HG02642 (cell line): ENCODE results near the gene SYNE2.

Experiments used
- ATAC-seq: cut with Tn5 transposase; IDR thresholded peaks from one replicate; pipeline ENCODE4 v1.9.1; 2021; ENCODE audit warnings: mild to moderate bottlenecking; ENCODE audit not compliant: unreplicated experiment, poor library complexity

SYNE2 gene

GRCh38 chr14:64233531-64234190 is 380.9 kb downstream of the SYNE2 start:
- no peak for ATAC-seq

DNA sequence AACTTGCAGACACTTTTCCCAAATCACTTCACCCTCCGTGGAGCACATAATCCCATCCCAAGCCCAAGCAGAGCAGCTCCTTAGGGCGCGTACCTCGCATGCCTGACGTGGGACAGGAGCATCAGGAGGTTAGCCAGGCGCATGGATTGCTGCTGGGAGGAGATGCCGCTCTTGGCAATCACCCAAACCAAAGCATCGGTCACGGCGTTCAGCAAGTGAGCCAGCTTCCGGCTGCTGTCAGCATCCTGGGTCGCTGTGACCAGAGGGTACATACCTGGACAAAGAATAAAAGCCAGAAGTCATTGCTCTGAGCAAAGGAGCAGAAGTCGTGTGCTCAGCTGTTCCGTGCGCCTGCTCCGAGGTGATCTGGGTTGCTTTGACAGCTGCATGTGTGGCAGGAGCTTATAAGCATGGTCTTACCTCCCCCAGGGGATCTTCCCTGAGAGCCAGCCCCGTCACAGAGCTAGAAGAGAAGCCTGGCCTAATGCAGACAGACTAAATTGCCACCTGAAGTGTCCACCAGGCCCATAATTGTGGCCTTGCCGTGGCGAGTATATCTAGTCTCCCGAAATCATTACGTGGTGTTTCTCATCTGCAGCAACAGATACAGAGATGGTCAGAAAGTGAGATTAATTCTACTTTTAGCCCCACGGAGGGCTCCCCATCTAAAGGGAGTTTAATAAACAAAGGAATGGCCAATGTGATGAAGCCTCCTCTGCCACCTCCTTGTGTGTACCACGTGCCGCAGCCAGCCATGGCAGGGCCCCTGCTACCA is 382.3 kb downstream of the SYNE2 start:
- peak; percentile 6 for ATAC-seq

GRCh38 chr14:64235652-64236640 is 383.1 kb downstream of the SYNE2 start:
- peak; percentile 71 for ATAC-seq

DNA sequence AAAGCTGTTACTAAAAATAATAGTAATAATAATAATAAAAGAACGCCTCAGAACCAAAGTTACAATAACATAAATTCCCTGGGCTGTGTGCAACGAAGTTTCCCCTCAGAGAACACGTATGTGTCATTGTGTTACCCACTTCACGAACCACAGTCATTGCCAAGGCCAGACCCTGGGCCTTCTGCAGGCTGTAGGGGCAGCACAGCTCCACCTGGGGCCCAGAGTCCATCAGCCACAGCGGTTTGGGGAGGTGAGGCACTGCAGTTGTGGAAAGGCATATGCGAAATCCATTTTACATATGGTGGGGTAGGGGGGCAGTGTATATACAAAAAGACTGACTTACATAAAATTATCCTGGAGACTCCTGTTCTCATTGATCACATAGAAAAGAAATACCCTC is 385.2 kb downstream of the SYNE2 start:
- no peak for ATAC-seq

- no peak for ATAC-seq
Observed at GRCh38 chr14:64238631-64239030, 385.8 kb downstream of the SYNE2 start.

DNA sequence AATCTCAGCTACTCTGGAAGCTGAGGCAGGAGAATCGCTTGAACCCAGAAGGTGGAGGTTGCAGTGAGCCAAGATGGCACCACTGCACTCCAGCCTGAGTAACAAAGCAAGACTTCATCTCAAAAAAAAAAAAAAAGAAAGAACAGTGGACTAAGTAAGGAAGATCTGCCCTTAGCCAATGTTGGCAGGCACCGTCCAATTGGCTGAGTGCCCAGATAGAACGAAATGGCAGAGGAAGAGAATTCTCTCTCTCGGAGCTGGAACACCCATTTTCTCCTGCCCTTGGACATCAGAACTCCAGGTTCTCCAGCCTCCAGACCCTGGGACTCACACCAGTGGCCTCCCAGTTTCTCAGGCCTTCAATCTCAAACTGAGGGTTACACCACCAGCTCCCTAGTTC is 391.5 kb downstream of the SYNE2 start:
- no peak for ATAC-seq

DNA sequence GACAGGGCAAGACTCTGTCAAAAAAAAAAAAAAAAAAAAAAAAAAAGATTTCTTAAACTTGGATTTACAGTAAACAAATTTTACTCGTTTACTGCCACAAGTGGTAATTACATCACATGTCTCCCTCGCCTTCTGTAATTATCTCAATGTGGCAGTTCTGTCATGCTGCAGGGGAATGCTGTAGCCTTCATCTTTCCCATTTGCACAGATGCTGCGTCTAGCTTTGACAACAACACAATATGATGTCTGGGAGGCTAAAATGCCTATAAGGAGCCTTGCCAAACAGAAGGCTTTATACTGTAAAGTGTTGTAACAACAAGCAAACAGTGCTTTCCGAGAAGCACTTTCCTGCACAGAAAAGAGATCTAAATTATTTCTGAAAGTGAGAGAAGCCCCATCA is 392.7 kb downstream of the SYNE2 start:
- no peak for ATAC-seq

DNA sequence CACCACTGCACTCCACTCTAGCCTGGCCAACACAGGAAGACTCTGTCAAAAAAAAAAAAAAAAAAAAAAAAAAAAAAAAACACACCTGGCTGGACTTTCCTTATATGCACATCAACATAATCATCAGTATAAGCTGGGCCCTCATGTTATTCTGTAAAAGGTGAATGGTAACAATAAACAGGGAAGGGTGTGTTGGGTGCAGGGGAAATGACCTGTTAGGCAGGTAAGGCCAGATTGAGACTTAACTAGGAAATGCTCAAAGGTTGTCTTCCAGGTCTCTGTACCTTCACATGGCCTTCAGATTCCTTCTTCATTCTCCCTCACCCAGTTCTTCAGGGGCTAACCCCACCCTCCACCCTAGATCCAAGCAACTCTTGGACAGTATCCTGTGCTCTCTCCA is 393.9 kb downstream of the SYNE2 start:
- ATAC-seq, result no peak

- ATAC-seq, result no peak
Observed at GRCh38 chr14:64247195-64247594, 394.4 kb downstream of the SYNE2 start.

- no peak for ATAC-seq
Observed at GRCh38 chr14:64248689-64249088, 395.9 kb downstream of the SYNE2 start.

DNA sequence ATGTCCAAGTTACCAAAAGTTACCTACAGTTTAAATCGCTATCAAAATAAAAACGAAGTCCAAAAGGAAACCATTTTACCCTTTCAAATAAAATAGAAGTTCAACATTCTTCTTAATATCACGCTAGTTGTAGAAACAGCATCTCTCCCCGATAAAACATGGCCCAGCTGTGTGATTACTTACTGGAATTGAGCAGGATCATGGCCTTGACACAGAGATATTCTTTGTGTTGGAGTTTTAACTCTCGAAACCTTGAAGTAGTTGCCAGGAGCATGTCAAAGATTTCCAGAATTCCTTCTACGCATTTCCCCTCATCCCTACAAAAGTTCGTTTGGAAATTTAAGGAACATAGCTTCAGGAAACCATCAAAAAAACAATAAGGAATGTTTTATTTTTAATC is 396.6 kb downstream of the SYNE2 start:
- no peak for ATAC-seq

DNA sequence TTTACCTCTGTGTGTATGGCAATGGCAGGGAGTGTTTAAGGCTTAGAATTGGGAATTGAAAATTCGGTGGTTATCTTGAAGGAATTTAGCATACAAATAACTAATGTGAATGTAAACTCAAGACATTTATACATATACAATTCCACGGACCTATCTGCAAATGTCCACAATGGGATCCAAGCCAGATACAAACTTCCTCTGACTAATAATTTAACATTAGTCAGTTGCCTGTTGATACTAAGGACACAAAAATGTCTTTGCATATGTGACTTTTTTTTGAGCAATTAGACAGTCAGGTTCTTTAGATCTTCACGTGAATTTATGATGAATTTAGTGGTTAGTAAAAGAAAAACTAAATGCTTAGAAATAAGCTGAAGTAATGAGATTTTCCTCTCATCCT is 400.9 kb downstream of the SYNE2 start:
- ATAC-seq, result no peak

GRCh38 chr14:64255756-64256155 is 403.0 kb downstream of the SYNE2 start:
- no peak for ATAC-seq

DNA sequence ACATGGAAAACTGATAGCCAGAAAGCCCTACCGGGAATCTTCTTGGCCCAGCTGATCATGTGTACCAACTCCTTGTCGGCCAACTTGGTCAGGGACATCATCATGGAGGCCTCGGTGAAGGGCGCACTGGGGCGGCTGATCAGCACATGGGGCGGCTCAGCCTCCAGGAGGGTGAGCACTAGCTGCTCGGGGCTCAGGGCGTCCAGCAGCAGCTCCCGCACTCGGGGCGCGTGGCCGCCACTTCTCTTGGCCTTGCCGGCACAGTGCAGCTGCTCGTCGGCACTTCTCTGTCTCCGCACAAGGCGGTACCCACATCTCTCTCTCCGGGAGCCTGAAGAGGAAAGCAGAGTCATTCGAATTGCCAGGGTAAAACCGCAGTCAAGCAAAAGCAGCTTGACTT is 407.6 kb downstream of the SYNE2 start:
- ATAC-seq, result no peak

GRCh38 chr14:64265222-64265621 is 412.4 kb downstream of the SYNE2 start:
- ATAC-seq, result no peak

GRCh38 chr14:64266239-64266638 is 413.4 kb downstream of the SYNE2 start:
- no peak for ATAC-seq

DNA sequence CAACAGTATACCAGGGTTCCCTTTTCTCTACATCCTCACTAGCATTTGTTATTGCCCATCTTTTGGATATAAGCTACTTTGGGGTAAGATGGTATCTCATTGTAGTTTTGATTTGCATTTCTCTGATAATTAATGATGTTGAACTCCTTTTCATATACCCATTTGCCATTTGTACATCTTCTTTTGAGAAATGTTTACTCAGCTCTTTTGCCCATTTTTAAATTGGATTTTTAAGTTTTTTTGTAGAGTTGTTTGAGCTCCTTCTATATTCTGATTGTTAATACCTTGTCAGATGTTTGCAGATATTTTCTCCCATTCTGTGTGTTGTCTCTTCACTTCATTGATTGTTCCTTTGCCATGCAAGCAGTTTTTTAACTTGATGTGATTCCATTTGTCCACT is 419.2 kb downstream of the SYNE2 start:
- ATAC-seq, result no peak
